Liver (tissue), 3 donors: ENCODE results near the gene KRTAP2-3.

Experiments used
- EGR1 ChIP-seq, 2 donors: IDR thresholded peaks; 2 replicates each; pipeline ENCODE4 v1.6.1; 2016 to 2018; ENCODE audit warnings: antibody characterized with exemption in 2 of 2, low read depth in 2 of 2
- FOXA1 ChIP-seq: IDR thresholded peaks from 2 replicates; pipeline ENCODE4 v1.6.1; 2016; ENCODE audit warnings: antibody characterized with exemption
- HNF4A ChIP-seq, 2 donors: conservative IDR thresholded peaks; 2 replicates each; pipeline ENCODE4 v1.6.1; 2016; ENCODE audit warnings: antibody characterized with exemption in 2 of 2, mild to moderate bottlenecking in 2 of 2
- RXRA ChIP-seq, 2 donors: IDR thresholded peaks; 2 replicates each; pipeline ENCODE4 v1.6.1; 2017 to 2018; ENCODE audit warnings: antibody characterized with exemption in 2 of 2, mild to moderate bottlenecking in 1 of 2
- YY1 ChIP-seq: IDR thresholded peaks from 2 replicates; pipeline ENCODE4 v1.6.1; 2016; ENCODE audit warnings: antibody characterized with exemption, mild to moderate bottlenecking
- TF ChIP-seq, protein P1 (sequence below): fragments of 150-350 bp; IDR thresholded peaks from 2 replicates; pipeline ENCODE4 v1.5.1; 2017; ENCODE audit warnings: improper control_type of control experiment, low read depth, low read length; ENCODE audit not compliant: missing input control
- TF ChIP-seq, protein P2 (sequence below): IDR thresholded peaks from 2 replicates; pipeline ENCODE4 v1.6.1; 2016; ENCODE audit warnings: antibody characterized with exemption, mild to moderate bottlenecking
- TF ChIP-seq, protein P3 (sequence below): IDR thresholded peaks from 2 replicates; pipeline ENCODE4 v1.6.1; 2016; ENCODE audit warnings: antibody characterized with exemption
- donor health status: healthy.
- donor health status: healthy.

GRCh38 chr17:41054025-41054424, 5.9 kb downstream of the KRTAP2-3 start:
- TF ChIP-seq, protein P1, sequence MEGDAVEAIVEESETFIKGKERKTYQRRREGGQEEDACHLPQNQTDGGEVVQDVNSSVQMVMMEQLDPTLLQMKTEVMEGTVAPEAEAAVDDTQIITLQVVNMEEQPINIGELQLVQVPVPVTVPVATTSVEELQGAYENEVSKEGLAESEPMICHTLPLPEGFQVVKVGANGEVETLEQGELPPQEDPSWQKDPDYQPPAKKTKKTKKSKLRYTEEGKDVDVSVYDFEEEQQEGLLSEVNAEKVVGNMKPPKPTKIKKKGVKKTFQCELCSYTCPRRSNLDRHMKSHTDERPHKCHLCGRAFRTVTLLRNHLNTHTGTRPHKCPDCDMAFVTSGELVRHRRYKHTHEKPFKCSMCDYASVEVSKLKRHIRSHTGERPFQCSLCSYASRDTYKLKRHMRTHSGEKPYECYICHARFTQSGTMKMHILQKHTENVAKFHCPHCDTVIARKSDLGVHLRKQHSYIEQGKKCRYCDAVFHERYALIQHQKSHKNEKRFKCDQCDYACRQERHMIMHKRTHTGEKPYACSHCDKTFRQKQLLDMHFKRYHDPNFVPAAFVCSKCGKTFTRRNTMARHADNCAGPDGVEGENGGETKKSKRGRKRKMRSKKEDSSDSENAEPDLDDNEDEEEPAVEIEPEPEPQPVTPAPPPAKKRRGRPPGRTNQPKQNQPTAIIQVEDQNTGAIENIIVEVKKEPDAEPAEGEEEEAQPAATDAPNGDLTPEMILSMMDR, result no peak
- TF ChIP-seq, protein P2, sequence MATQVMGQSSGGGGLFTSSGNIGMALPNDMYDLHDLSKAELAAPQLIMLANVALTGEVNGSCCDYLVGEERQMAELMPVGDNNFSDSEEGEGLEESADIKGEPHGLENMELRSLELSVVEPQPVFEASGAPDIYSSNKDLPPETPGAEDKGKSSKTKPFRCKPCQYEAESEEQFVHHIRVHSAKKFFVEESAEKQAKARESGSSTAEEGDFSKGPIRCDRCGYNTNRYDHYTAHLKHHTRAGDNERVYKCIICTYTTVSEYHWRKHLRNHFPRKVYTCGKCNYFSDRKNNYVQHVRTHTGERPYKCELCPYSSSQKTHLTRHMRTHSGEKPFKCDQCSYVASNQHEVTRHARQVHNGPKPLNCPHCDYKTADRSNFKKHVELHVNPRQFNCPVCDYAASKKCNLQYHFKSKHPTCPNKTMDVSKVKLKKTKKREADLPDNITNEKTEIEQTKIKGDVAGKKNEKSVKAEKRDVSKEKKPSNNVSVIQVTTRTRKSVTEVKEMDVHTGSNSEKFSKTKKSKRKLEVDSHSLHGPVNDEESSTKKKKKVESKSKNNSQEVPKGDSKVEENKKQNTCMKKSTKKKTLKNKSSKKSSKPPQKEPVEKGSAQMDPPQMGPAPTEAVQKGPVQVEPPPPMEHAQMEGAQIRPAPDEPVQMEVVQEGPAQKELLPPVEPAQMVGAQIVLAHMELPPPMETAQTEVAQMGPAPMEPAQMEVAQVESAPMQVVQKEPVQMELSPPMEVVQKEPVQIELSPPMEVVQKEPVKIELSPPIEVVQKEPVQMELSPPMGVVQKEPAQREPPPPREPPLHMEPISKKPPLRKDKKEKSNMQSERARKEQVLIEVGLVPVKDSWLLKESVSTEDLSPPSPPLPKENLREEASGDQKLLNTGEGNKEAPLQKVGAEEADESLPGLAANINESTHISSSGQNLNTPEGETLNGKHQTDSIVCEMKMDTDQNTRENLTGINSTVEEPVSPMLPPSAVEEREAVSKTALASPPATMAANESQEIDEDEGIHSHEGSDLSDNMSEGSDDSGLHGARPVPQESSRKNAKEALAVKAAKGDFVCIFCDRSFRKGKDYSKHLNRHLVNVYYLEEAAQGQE, result no peak
- TF ChIP-seq HNF4A (conservative IDR thresholded peaks at IDR 0.05), result no peak
- no peak for TF ChIP-seq EGR1 (IDR thresholded peaks at IDR 0.05; ENCODE audit: low read depth in 2 of 2)
- TF ChIP-seq RXRA (IDR thresholded peaks at IDR 0.05), result no peak
- TF ChIP-seq, protein P3, sequence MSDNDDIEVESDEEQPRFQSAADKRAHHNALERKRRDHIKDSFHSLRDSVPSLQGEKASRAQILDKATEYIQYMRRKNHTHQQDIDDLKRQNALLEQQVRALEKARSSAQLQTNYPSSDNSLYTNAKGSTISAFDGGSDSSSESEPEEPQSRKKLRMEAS, result no peak
- TF ChIP-seq YY1, result no peak
- TF ChIP-seq FOXA1, result no peak
